HG03135 (cell line): ENCODE data around the gene FAT2.
"Not testable (repeated sequence)": the region's sequence is repeated elsewhere in the genome, so short reads cannot be mapped to it uniquely, and the experiment has no call there.

Experiments
- ATAC-seq: cut with Tn5 transposase; IDR thresholded peaks from one replicate; pipeline ENCODE4 v1.9.1; 2021; ENCODE audit warnings: mild to moderate bottlenecking, moderate library complexity; ENCODE audit not compliant: unreplicated experiment

The FAT2 gene

GRCh38 chr5:151584057-151584937, 6.8 kb downstream of the FAT2 start:
- no peak for ATAC-seq

- no peak for ATAC-seq
Measured at GRCh38 chr5:151581812-151582583, 9.1 kb downstream of the FAT2 start.

- no peak for ATAC-seq
Measured at GRCh38 chr5:151581347-151581746, 9.8 kb downstream of the FAT2 start.

GRCh38 chr5:151580858-151581257, 10.3 kb downstream of the FAT2 start:
- ATAC-seq, result no peak

GRCh38 chr5:151580239-151580638, 10.9 kb downstream of the FAT2 start:
- ATAC-seq, result no peak

- not testable (repeated sequence) for ATAC-seq
Measured at GRCh38 chr5:151579146-151579545, 12.0 kb downstream of the FAT2 start.

GRCh38 chr5:151578326-151579025, 12.7 kb downstream of the FAT2 start:
- no peak for ATAC-seq

- ATAC-seq, result no peak
Measured at GRCh38 chr5:151577566-151577965, 13.6 kb downstream of the FAT2 start.

- ATAC-seq, result no peak
Measured at GRCh38 chr5:151574444-151574996, 16.6 kb downstream of the FAT2 start.

- no peak for ATAC-seq
Measured at GRCh38 chr5:151572657-151573368, 18.3 kb downstream of the FAT2 start.

- no peak for ATAC-seq
Measured at GRCh38 chr5:151571270-151572173, 19.6 kb downstream of the FAT2 start.

- no peak for ATAC-seq
Measured at GRCh38 chr5:151570512-151571269, 20.4 kb downstream of the FAT2 start.

GRCh38 chr5:151570058-151570457, 21.1 kb downstream of the FAT2 start:
- no peak for ATAC-seq

- ATAC-seq, result no peak
Measured at GRCh38 chr5:151569132-151570046, 21.7 kb downstream of the FAT2 start.

GRCh38 chr5:151568036-151568435, 23.1 kb downstream of the FAT2 start:
- ATAC-seq, result no peak

- ATAC-seq, result no peak
Measured at GRCh38 chr5:151565971-151566370, 25.2 kb downstream of the FAT2 start.

- no peak for ATAC-seq
Measured at GRCh38 chr5:151562019-151562707, 29.0 kb downstream of the FAT2 start.
